Measurements from ENCODE around the gene ZNF280C.

DNA sequence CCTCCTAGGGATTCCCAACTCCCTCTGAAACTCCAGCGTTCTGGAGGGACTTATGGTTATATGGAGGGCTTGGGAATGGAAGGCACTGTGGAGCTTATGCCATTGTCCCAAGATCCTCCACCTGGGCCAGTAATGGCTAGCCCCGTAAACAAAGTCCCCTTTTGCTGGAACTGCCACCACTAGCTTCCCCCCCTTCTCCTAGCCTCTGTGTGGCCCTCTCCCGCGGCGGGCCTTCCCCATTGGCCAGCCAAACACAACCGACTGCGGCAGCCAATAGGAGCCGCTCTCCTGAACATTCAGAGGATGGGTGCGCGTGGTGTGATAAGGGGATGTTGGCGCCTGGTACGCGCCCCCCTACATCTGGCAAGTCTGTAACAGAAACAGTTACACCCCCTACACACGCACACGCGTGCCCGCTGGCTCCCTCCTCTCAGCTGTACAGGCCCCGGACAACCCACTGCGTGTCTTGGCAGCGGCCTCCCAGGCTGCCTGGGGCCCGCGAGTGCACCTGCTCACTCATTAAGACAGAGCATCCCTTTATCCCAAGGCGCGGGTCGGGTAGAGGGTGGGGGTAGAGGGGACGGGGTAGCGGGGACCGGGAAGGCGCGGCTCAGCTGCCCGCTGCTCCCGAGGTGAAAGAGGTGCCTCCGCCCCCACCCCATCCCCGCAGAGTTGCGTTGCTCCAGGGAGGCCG is 97.8 kb downstream of the ZNF280C start:
- TF ChIP-seq EZH2 (IDR thresholded peaks at IDR 0.05; ENCODE audit: low read length, unreplicated experiment) = no peak
- TF ChIP-seq, protein P1, sequence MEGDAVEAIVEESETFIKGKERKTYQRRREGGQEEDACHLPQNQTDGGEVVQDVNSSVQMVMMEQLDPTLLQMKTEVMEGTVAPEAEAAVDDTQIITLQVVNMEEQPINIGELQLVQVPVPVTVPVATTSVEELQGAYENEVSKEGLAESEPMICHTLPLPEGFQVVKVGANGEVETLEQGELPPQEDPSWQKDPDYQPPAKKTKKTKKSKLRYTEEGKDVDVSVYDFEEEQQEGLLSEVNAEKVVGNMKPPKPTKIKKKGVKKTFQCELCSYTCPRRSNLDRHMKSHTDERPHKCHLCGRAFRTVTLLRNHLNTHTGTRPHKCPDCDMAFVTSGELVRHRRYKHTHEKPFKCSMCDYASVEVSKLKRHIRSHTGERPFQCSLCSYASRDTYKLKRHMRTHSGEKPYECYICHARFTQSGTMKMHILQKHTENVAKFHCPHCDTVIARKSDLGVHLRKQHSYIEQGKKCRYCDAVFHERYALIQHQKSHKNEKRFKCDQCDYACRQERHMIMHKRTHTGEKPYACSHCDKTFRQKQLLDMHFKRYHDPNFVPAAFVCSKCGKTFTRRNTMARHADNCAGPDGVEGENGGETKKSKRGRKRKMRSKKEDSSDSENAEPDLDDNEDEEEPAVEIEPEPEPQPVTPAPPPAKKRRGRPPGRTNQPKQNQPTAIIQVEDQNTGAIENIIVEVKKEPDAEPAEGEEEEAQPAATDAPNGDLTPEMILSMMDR (conservative IDR thresholded peaks at IDR 0.05; ENCODE audit: low read depth, low read length) = no peak
